K562 (cell line): ENCODE measurements around the gene WWTR1. TPM values are rescaled to one million over a fixed set of nuclear protein-coding genes. Genes with fewer than 3 reads are reported as not detected.

Experiments used
- ATAC-seq: fragments of 200-7000 bp; cut with Tn5 transposase; 3 replicates; pipeline ENCODE4 v1.9.1; 2020; ENCODE audit warnings: moderate library complexity
- BruUV-seq: library from RNA; stranded (reverse); fragments of 400-500 nt; replicated peaks from 2 replicates; lab custom pipeline; 2021; lab: Mats Ljungman, UMichigan
- CTCF ChIA-PET: fragments of 300-600 bp; formaldehyde crosslinking; extraction: SDS; loops from one replicate; lab custom pipeline; 2021; ENCODE audit warnings: low intra/inter-chr PET ratio; lab: Yijun Ruan, JAX
- POLR2A ChIA-PET: fragments of 300-600, 350-650 bp; sonication (Branson Sonifier 250); formaldehyde crosslinking; extraction: SDS; loops from one replicate; lab custom pipeline; 2021; ENCODE audit warnings: antibody characterized with exemption, inconsistent platforms; lab: Yijun Ruan, JAX
- DNase-seq, 4 experiments: peaks; one replicate each; pipeline versions ENCODE4 v3.0.0 to v3.0.0-alpha.2; 2011 to 2018; ENCODE audit warnings: low spot score in 3 of 4, mixed read lengths in 3 of 4; ENCODE audit errors: extremely low read depth in 1 of 4
- FAIRE-seq: peaks from 2 replicates; lab custom pipeline; 2011; peaks lifted over from hg19 to GRCh38; lab: Jason Lieb, UNC
- H2AFZ ChIP-seq: 2 replicates; pipeline ENCODE4 v1.6.0; 2011; ENCODE audit warnings: low read depth, low read length, control low read depth, inconsistent platforms
- H3K27ac ChIP-seq: fragments of 200-600 bp; 3 replicates; pipeline ENCODE4 v1.8.0; 2011; ENCODE audit warnings: low read depth, mild to moderate bottlenecking, control low read depth, inconsistent platforms, low read length, moderate library complexity, mixed read lengths; ENCODE audit errors: extremely low read depth
- H3K27me3 ChIP-seq, 2 experiments: fragments of 300-600 bp in 1 of 2; 2 replicates in 1 of 2; 3 replicates in 1 of 2; pipeline versions ENCODE4 v1.6.0 to v1.8.0; 2011; ENCODE audit warnings: inconsistent platforms in 2 of 2, low read length in 2 of 2, mild to moderate bottlenecking in 1 of 2, mixed read lengths in 1 of 2, moderate library complexity in 1 of 2; ENCODE audit not compliant: control insufficient read depth in 2 of 2, insufficient read depth in 2 of 2
- H3K36me3 ChIP-seq: fragments of 300-600 bp; 3 replicates; pipeline ENCODE4 v1.8.0; 2011; ENCODE audit warnings: mild to moderate bottlenecking, low read length, inconsistent platforms; ENCODE audit not compliant: control insufficient read depth, insufficient read depth
- H3K4me1 ChIP-seq, 2 experiments: fragments of 200-600 bp in 1 of 2; replicated peaks in 1 of 2; 2 replicates in 1 of 2; 3 replicates in 1 of 2; pipeline versions ENCODE4 v1.5.1 to v1.8.0; 2011; ENCODE audit warnings: inconsistent platforms in 2 of 2, low read length in 2 of 2, mild to moderate bottlenecking in 1 of 2, mixed read lengths in 1 of 2, moderate library complexity in 1 of 2; ENCODE audit not compliant: control insufficient read depth in 2 of 2, insufficient read depth in 2 of 2
- H3K4me2 ChIP-seq: 2 replicates; pipeline ENCODE4 v1.6.1; 2011; ENCODE audit warnings: low read length, control low read depth, inconsistent platforms, mixed read lengths; ENCODE audit not compliant: insufficient read depth
- H3K4me3 ChIP-seq: fragments of 200-600 bp; sonication (generic), shearing (Covaris generic); 2 replicates; pipeline ENCODE4 v1.5.1; 2016; ENCODE audit warnings: control low read depth, inconsistent platforms
- H3K79me2 ChIP-seq: fragments of 200-600 bp; 3 replicates; pipeline ENCODE4 v1.8.0; 2011; ENCODE audit warnings: low read length, inconsistent platforms; ENCODE audit not compliant: control insufficient read depth, insufficient read depth
- H3K9ac ChIP-seq, 2 experiments: 2 replicates each; pipeline versions ENCODE4 v1.6.0 to v1.6.1; 2011; ENCODE audit warnings: low read depth in 2 of 2, low read length in 2 of 2, control low read depth in 1 of 2, inconsistent platforms in 1 of 2, mild to moderate bottlenecking in 1 of 2, mixed read lengths in 1 of 2; ENCODE audit not compliant: insufficient read depth in 1 of 2
- H3K9me1 ChIP-seq: one replicate; pipeline ENCODE4 v1.6.0; 2011; ENCODE audit warnings: inconsistent platforms, mild to moderate bottlenecking, low read length, moderate library complexity; ENCODE audit not compliant: control insufficient read depth, insufficient read depth
- H3K9me3 ChIP-seq: replicated peaks from 2 replicates; pipeline ENCODE4 v1.5.1; 2011; ENCODE audit warnings: low read depth, low read length, inconsistent platforms; ENCODE audit not compliant: control insufficient read depth, insufficient read depth
- H4K20me1 ChIP-seq: replicated peaks from 2 replicates; pipeline ENCODE4 v1.6.1; 2011; ENCODE audit warnings: low read length, inconsistent platforms, mixed read lengths; ENCODE audit not compliant: control insufficient read depth, insufficient read depth
- HLTF ChIP-seq: fragments of 450-650 bp; IDR thresholded peaks from 2 replicates; pipeline ENCODE4 v1.6.1; 2016
- SUPT5H ChIP-seq: fragments of 450-650 bp; IDR thresholded peaks from 2 replicates; pipeline ENCODE4 v1.6.1; 2016
- ZNF239 ChIP-seq: fragments of 250-450 bp; sonication (Bioruptor Pico); IDR thresholded peaks from 2 replicates; pipeline ENCODE4 v1.4.0; 2020; ENCODE audit warnings: mild to moderate bottlenecking
- ZNF445 ChIP-seq: fragments of 250-450 bp; sonication (Bioruptor Pico); IDR thresholded peaks from 2 replicates; pipeline ENCODE4 v1.4.0; 2020; ENCODE audit warnings: low read depth, mild to moderate bottlenecking, moderate library complexity
- ZNF79 ChIP-seq: fragments of 250-450 bp; sonication (Bioruptor Pico); IDR thresholded peaks from 2 replicates; pipeline ENCODE4 v1.4.0; 2020; ENCODE audit warnings: low read depth, mild to moderate bottlenecking, moderate library complexity
- WGBS: fragments of 100-300 bp; shearing (Covaris generic); methylation state at CpG from one replicate; pipeline ENCODE4 v1.1.6; 2016; ENCODE audit warnings: low coverage, mixed read lengths; ENCODE audit not compliant: insufficient coverage; ENCODE audit errors: missing lambda C conversion rate; 5-methylcytosine and 5-hydroxymethylcytosine counted together
- in situ Hi-C: fragments of 300-500 bp; cut with MboI; formaldehyde crosslinking; loops from 4 replicates; pipeline ENCODE4 v1.15.0; 2018; ENCODE audit warnings: inconsistent platforms, mixed read lengths
- intact Hi-C: fragments of 100-400 bp; cut with micrococcal nuclease; formaldehyde crosslinking; loops from 2 replicates; pipeline ENCODE4 v1.14.2; 2022
- polyA plus RNA-seq, 8 experiments: library from polyadenylated mRNA; depleted of rRNA in 4 of 8; stranded (reverse) in 5 of 8; unstranded in 3 of 8; fragments of >200 nt; fragmentation: Nextera tagmentation in 2 of 8; fragmentation: Illumina TruSeq in 1 of 8; extraction: Ambion mirVana in 2 of 8; extraction: Trizol in 1 of 8; gene quantifications; 2 replicates each; pipeline versions ENCODE4 v1.2.1 to v1.2.3, GENCODE V29; 2011 to 2014; ENCODE audit warnings: inconsistent platforms in 1 of 8, missing spikeins in 1 of 8
- total RNA-seq, 7 experiments: library from RNA; depleted of rRNA in 6 of 7; stranded (reverse); fragments of >200 nt in 6 of 7; fragmentation: Illumina TruSeq in 2 of 7; extraction: Trizol in 2 of 7; gene quantifications; 2 replicates each; pipeline versions ENCODE4 v1.2.1 to v1.2.3, GENCODE V29; 2011 to 2021; ENCODE audit warnings: low replicate concordance in 1 of 7

WWTR1 gene
- total and polyA plus RNA-seq, 9 of the 15 experiments (the other 6 are each of a cell fraction or from before 2014, with no cell fraction given) = 0.04 to 1.5 (median 0.60) TPM

- Histone ChIP-seq H3K9ac (no peak overlapping the region), H3K9me3 (no peaks in the 10 kb centered on the region), H3K36me3 (no peaks in the 10 kb centered on the region), H3K4me2 (no peak overlapping the region), H3K27ac (no peak overlapping the region), H3K79me2 (no peaks in the 10 kb centered on the region), H3K4me1 (peaks cover 1 to 5% of the 10 kb centered on the region in 2 experiments; a peak in 3 of 5 replicates), H3K9me1 (no peaks in the 10 kb centered on the region), H3K27me3 (peaks cover 0 to 20% of the 10 kb centered on the region in 2 experiments; a peak in 2 of 5 replicates), H3K4me3 (no peak overlapping the region), H4K20me1 (no peaks in the 10 kb centered on the region), H2AFZ (no peak overlapping the region)
- BruUV-seq = no TSS peak
- in situ Hi-C loops (no loop called here), intact Hi-C loops (no loop called here)
- TF ChIP-seq SUPT5H = no peak
- TF ChIP-seq ZNF445 = no peak
- TF ChIP-seq ZNF79 = no peak
- FAIRE-seq = no peak
- ATAC-seq = no peak
- POLR2A ChIA-PET = no interaction called here
- DNase-seq = no peak
- 3% methylated on average over 9 of the region's 41 CpGs for WGBS
- CTCF ChIA-PET = no interaction called here
Measured at GRCh38 chr3:149657321-149657925, 402 bp downstream of the WWTR1 start.

- Histone ChIP-seq H3K4me3 (no peak overlapping the region), H3K36me3 (no peaks in the 10 kb centered on the region), H3K27ac (no peak overlapping the region), H3K9me1 (no peaks in the 10 kb centered on the region), H2AFZ (no peak overlapping the region), H4K20me1 (no peaks in the 10 kb centered on the region), H3K9me3 (no peaks in the 10 kb centered on the region), H3K9ac (no peak overlapping the region), H3K4me1 (peaks cover 0 to 5% of the 10 kb centered on the region in 2 experiments; a peak in 3 of 5 replicates), H3K4me2 (no peak overlapping the region), H3K79me2 (no peaks in the 10 kb centered on the region), H3K27me3 (peaks cover 0 to 20% of the 10 kb centered on the region in 2 experiments; a peak in 2 of 5 replicates)
- no peak for ATAC-seq
- TF ChIP-seq HLTF (no peak), ZNF239 (CRISPR knock-in tag) (no peak)
- ChIA-PET CTCF (no interaction called here), POLR2A (no interaction called here)
- in situ Hi-C loops = no loop called here
- intact Hi-C loops = no loop called here
- FAIRE-seq = no peak
- WGBS = 0% methylated on average over 2 of the region's 2 CpGs
- no peak for DNase-seq
- no TSS peak for BruUV-seq
Measured at GRCh38 chr3:149655826-149656574, 1.8 kb downstream of the WWTR1 start.
